HG03060 (cell line): ENCODE data around the gene GNG12.

Experiments
- ATAC-seq: cut with Tn5 transposase; IDR thresholded peaks from one replicate; pipeline ENCODE4 v1.9.1; 2021; ENCODE audit warnings: low read depth, moderate number of reproducible peaks; ENCODE audit not compliant: unreplicated experiment

Gene GNG12

DNA sequence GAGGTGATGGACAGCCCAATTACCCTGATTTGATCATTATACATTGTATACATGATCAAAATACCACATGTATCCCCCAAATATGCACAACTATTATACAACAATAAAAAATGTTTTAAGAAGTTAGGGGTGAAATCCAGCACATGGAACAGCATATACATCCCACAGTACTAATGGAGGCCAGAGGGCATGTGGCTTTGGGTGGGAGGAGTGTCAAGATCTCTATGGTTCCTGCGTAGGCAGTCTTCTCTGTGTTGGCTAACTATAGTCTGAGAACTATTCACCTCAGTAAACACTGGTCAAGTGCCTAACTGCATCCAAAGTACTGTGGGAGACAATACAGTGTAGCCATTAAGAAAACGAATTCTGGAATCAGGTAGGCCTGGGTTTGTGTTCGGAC lies 74.2 kb downstream of the GNG12 start:
- no peak for ATAC-seq

DNA sequence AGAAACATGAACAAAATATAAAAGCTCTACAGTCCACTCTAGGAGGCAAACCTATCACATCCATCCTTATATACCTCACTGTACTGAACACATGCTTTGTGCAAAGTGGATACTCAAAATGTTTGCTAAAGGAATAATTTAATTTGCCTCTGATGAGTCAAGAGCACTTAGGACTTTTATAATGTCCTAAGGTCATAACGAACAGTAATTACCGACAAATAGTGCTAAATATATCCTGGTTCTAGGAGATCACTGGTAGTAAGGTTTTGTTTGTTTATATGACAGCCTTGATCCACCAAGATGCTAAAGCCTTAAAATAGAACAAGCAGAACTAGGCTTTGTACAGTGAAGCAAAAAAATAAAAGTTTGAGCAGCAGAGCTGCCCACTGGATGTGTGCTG lies 77.6 kb downstream of the GNG12 start:
- no peak for ATAC-seq

DNA sequence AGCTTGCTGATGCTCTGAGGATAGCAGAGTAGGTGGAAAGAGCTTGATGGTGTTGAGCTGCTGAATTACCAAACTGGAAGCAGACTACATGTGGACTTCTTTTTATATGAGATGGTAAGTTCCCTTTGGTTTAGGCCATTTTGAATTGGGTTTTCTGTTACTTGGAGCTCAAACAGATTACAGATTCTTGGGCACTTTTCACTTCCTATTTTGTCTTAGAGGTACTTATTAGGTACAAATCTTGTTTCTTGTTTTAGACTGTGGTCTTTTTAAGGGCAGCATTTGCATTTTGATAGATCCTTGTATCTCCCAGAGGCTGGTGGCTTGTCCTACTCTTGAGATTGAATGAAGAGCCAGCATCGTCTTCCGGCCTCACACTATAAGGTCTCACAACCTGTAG lies 78.1 kb downstream of the GNG12 start:
- ATAC-seq = no peak

DNA sequence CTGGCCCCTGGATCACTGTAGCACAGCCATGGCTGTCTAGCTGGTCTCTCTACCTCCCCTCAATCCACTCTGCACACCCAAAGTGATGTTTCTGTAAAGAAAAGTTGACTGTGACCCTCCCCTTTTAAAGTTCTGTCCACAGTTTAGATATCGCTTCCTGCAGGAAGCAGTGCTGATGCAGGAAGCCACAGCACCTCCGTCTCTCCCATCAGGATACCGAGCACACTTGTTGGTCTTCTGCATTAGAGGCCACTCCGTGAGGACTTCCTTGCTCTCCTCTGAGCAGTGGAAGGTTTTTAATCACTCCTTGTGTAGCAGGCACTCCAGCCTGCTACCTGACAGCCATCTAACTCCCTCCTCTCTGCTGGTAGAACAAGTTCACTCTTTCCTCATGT lies 78.7 kb downstream of the GNG12 start:
- ATAC-seq = no peak

DNA sequence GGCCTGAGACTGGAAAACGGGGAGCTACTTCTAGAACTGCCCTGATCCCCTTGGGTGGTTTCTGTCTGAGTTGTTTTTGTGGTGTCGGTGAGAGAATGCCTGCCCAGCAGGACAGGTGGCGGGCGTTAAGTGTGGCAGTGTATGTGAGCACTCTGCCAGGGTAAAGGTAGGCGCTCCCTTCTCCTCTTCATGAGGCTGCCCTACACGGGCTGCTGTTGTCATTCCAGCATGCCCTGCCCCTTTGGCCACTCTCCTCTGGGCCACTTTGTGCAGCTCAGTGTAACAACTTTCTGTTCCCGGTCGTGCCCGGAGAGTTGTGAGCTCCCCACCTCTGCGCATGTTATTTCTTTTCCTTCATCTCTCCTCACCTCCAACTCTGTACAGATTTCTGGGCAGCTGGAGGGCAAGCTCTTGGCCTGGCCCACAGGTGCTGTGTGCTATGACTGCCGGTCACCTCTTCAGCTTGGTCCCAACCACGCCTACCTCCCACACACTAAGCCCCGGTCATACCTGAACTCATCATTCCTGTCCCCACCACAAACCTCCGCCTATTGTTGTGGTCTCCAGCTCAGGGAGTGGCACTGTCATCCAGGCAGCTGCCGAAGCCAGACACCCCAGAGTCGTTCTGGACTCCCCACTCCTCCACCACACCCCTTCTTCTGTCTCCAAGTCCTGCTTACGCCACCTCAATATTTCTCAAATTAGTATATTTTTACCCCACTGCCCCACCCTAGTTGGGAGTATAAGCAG lies 79.3 kb downstream of the GNG12 start:
- no peak for ATAC-seq

DNA sequence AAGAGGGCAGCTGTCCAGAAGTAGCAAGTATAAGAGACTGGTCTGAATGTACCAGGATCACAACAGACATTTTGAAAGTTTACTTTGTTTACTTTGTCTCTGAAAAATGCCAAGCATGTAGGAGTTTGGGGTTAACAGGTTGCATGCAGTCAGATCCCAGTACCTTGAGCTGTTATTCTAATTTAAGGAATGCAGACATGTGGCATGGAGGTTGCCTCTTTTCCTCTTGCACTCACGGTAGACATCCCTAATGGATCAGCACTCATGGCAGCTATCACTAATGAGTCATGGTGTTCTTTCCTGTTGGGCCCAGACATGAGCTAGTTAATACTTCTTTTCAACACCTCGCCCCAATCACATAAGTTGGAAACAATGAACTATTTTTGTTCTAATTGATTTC lies 81.0 kb downstream of the GNG12 start:
- ATAC-seq = no peak

DNA sequence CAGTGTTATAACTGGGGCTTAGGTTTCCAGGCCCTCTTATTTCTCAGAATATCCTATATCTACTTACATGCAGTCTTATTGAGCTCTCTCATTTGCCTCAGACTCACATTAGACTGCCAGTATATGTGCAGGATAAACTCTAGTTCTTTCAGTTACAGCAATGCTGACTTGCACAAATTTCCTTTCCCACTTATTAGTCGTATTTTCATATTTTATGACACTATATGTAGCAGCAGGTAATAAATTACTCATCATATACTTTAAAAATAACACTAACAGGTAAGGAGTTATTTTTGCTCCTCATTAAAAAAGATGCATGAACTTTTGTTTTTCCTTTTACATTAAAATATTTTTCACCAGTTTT lies 82.6 kb downstream of the GNG12 start:
- no peak for ATAC-seq

DNA sequence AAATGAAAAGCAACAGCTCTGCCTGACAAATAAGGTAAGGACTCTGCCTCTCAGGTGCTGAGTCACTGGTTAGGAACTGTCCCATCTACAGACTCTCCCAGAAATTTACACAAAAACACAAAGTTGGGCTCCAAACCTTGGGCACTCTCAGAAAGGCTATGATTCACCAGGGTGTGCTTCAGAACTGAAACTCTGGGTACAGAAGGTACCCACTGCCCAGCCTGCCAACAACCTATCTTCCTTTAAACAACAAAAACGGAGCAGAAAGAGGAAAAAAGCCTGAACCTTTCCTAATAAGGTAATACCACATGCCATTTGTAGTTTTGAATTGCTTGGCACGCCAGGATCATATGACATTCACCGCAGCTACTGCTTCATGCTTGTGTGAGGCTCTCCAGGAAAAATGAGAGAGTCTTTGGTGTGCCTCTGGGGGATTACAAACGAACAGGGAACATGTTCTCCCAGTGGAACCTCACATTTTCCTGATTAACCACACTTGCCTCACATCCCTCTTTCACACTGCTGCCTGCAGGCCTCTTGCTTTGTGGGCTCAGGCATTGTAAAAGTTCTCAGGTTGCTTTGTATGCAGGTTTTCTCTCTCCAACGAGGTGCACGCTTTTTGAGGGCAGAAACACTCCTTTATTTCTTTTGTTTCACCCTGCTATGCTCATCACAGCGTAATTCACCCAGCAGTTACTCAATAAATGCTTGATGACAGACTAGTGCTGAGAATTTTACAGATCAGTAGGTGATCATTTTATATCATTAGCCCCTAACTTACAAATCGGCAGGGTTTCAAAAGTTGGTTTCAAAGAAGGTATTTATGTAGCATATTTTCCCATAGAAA lies 83.2 kb downstream of the GNG12 start:
- ATAC-seq = no peak

DNA sequence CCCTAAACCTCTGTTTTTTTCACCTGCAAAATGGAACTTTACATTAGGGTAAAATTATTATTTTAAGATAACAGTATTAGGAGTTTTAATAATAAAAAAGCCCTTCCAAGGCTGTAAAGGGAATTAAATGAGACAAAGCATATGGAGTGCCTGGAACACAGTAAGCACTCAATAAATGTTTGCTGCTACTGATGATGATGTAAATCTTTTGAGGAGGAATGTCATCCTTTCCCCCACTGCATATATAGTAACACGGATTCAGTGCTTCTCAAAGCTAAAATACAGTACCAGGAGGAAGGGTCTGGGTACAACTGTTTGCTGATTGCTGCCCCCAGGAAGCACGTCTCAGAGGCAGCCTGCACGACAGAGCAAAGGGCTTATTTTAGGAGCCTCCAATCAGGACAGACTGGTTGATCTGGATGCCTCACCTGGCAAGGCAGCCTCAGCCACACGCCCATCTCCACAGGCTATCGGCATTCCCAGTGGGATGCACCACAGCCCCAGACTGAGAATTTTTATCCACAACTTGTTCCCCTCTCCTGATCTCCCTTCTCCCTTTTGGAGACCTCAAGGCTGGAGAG lies 83.9 kb downstream of the GNG12 start:
- ATAC-seq = no peak

DNA sequence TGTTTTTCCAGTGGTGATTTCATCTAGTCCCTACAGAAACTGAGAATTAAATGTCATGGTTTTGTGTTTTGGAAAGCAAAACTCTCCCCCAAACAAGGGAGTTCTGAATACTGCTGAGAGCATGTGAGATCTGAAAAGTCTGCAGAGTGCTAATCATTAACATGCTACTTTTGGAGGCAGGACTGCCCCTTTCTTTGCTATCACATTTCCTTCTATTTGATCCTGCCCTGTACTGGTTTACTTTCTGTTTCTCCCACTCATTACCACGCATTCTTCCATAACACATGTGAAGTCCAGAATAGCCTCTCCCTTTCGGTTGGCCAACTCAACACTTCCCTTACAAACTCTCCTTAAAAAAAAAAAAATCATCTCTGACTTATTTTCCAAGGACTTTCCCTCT lies 84.6 kb downstream of the GNG12 start:
- peak; percentile 64 for ATAC-seq

DNA sequence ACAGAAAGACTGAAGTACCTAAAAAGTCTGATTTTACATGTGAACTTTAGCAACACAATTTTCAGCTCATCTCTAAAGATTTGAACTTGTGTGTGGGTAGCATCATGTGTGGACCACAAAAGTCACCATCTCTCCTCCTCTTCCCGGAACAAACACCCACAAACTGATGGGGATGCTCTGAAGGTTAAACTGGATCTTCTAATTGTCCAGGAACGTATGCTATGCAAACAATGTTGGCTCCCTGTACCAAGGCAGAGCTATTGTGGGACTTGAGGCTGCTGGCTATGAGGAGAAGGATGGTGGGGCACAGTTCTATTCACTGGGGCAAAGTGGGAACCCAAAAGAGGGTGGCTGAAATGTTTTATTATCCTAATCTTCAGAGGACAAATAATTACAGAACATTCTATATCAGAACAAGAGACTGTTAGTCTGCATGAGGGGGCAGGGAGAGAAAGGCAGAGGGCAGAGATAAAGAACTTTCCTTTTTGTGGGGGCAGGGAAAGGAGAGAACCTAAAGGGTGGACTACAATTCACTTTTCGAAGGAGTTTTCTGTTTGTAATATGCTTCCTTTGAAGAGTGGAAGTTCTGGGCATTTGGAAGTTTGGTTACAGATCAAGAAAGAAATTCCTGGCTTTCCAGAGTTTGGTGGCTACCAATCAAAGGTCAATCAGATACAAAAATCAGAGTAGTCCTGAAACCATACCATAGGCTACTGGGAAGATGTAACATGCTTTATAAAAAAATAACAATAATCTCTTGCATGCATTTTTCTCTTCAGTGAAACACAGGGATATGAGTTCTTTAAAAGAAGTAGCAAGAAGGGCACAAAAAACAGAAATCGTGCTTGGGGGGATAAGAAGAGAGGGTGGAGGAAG lies 85.4 kb downstream of the GNG12 start:
- no peak for ATAC-seq

DNA sequence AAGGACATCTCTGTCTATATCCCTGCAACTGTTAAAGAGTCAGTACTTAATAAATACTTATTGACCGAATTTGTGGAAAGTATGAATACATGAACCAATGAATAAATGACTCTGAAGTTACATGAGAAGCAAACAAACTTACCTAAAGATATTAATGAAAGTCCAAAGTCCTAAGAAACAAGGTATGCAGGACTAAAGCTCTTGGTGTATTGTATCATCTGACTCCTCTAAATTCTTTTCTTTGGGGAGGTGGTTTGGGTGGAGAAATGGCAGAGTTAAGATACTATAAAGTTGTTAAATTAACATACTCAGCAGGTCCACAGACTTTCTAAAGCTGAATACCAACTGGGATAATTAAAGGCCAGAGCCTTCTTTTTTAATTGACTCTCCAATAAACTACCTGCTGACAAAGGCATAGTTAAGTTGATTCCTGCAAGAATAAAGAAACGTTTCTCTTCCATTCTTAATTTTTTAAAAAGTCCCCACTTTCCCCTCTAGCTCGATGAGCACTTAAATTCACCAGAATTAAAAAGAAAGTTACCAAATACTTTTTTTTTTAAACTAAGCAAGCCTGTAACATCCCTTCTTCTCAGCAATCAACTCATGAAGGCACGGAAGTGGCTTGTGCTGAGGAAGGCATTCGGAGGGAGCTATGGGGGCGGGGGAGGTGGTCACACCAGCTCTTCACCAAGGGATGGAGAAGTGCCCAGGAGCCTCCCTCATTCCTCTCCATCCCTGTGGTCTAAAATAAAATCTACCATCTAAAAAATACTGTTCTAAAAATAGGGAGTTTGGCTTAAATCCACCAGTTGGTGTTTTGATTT lies 87.2 kb downstream of the GNG12 start:
- ATAC-seq = no peak

DNA sequence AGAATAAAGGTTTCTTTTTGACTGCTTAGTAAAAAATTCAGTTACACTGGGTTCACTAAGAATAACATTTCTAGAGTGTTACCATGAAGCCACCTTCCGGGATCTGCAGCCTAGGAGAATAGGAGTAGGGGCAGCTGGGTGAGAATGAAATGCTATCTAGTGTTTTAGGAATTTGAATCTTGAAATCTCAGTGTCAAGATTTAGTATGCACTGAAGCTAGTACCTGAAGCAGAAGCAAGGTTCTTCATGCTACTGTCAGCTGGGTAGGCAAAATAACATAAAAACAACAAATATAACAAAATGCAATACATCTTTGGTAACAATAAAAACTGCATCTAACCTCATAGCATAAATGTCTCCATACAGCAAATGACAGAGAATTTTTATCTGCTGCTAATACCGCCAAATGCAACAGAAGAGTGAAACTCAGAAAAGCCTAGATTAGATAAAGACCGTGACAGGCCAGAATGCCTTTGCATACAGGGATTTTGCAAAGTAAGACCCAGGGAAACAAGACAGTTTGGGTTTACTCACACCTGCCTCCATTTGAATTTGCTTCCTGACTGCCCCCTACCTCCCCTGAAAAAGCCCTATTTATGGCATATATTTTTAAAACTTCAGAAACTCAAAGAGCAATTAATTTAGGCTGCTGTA lies 90.1 kb downstream of the GNG12 start:
- no peak for ATAC-seq

DNA sequence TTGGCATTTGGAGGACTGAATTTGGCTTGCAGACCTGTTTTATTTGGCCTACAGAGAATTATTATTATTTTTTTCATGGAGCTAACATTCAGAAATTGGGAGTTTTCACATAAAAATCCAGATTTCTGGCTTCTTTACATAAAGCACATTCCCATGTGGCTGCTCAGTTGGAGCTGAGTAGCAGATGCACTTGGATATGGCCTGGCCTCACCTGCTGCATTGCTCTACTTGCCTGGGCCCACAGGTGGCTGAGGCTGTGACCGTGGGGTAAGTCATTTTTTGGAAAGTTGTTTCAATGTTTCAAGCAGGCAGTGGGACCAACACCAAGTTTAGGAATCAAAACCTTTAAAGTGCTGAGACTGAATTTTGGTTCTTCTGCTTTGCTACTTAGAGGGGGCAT lies 91.5 kb downstream of the GNG12 start:
- ATAC-seq = no peak

DNA sequence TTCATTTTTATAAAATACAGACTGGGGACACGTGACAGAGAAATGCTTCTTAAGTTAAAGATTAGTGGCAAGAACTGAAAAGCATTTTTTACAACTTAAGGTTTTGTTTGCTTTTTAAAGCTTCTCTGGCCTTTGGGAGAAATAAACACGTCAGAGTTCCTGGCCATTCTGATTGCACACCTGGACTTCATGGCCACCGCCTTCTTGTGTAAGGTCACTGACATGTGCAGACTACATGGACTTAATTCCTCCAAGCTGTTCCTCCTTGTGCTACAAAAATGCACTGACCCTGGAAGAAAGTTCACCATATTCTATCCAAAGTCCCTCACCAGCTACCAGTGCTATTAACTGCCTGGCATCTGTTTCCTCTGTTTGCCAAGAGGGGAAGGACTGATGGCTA lies 92.1 kb downstream of the GNG12 start:
- ATAC-seq = no peak

DNA sequence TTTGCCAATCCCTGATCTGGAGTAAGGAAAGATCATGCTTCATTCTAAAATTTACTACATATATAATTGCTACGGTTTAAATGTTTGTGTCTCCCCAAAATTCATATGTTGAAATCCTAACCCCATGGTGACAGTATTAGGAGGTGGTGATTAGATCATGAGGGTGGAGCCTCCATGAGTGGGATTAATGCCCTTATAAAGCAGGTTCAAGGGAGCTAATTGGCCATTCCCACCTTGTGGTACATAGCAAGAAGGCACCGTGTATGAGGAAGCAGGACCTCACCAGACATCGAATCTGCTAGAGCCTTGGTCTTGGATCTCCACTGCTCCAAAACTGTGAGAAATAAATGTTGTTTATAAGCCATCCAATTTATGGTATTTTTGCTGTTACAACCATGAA lies 92.7 kb downstream of the GNG12 start:
- no peak for ATAC-seq

DNA sequence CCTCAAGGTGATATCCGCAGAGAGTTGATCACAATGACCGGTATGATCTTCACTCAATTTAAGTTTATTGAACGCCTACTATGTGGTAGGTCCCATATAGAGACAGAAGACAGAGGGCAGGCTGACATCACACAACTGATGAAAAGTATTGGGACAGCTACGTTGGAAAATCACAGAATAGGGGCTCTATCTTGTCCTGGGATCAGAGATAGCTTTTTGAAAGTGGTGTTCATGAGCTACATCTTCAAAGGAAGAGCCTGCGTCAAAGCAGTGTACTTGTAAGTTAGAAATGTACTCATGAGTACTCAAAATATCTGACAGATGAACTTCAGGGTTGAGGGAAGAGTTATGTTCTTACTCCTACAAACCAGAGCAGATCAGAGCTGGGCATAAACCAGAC lies 93.9 kb downstream of the GNG12 start:
- no peak for ATAC-seq

DNA sequence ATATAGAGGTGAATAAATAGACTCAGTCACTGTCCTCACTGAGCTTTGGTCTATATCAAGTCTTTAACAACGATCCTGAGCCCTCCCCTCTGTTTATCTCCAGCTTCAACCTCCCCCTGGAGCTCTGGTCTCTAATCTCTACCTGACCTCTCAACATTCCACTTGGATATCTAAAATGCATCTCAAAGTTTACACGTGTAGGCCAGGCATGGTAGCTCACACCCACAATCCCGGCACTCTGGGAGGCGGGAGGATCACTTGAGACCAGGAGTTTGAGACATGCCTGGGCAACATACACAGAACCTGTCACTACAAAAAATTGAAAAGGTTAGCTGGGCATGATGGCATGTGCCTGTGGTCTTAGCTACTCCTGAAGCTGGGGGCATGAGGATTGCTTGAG lies 94.9 kb downstream of the GNG12 start:
- no peak for ATAC-seq

DNA sequence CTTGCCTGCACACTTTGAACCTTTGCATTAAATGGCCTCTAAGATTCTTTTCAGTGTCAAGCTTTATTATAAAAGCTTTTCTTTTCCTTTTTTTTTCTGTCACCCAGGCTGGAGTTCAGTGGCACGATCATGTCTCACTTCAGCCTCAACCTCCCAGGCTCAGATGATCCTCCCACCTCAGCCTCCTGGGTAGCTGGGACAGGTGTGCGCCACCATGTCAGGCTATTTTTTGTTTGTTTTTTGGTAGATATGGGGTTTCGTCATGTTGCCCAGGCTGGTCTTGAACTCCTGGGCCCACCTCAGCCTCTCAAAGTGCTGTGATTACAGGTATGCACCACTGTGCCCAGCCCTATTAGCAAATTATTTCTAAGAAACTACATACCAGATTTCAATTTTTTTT lies 95.4 kb downstream of the GNG12 start:
- ATAC-seq = no peak

DNA sequence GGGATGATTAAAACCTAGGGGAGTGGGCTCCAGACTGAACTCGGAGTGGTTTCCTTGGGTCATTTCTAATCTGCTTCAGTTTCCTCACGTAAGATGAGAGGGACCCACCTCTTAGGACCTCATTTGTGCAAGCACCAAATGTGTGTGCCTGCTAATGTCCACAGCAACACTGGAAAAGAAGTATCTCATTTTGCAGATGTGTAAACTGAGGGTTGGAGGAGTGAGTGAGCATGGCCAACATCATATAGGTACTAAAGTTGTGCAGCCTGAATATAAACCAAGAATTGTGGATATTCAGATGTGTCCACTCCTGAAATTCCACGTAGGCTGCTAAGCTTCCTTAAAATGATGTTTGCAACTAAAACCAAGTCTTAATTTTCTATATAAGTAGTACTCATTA lies 96.5 kb downstream of the GNG12 start:
- ATAC-seq = no peak
